Activated B cell treated with CpG ODN at 0.5 μM for 24 hours (primary cell): ENCODE data around the gene HIP1R. TPM values are rescaled to one million over a fixed set of nuclear protein-coding genes. Genes with fewer than 3 reads are reported as not detected.

ENCODE experiments used
- ATAC-seq: fragments of 200-7000 bp; cut with Tn5 transposase; one replicate; pipeline ENCODE4 v1.10.0; 2021; ENCODE audit warnings: low read depth, mild to moderate bottlenecking, moderate library complexity
- CTCF ChIA-PET: fragments of 350-600 bp; sonication (Branson Sonifier 250); formaldehyde crosslinking; loops from one replicate; lab custom pipeline; 2021; ENCODE audit warnings: antibody characterized with exemption; lab: Charles Lee
- POLR2A ChIA-PET: fragments of 350-600 bp; sonication (Branson Sonifier 250); formaldehyde crosslinking; loops from one replicate; lab custom pipeline; 2021; ENCODE audit warnings: antibody characterized with exemption; lab: Charles Lee
- DNase-seq: peaks from one replicate; pipeline ENCODE4 v3.0.0; 2022
- H3K27ac Mint-ChIP-seq: one replicate; pipeline ENCODE4 v1.8.0; 2020; ENCODE audit warnings: mixed read lengths
- H3K27me3 Mint-ChIP-seq: one replicate; pipeline ENCODE4 v1.8.0; 2021; ENCODE audit warnings: mixed read lengths
- H3K36me3 Mint-ChIP-seq: one replicate; pipeline ENCODE4 v1.8.0; 2021; ENCODE audit warnings: low read depth, mixed read lengths
- H3K4me1 Mint-ChIP-seq: one replicate; pipeline ENCODE4 v1.8.0; 2021; ENCODE audit warnings: mixed read lengths
- H3K4me3 Mint-ChIP-seq: one replicate; pipeline ENCODE4 v1.8.0; 2020; ENCODE audit warnings: mild to moderate bottlenecking, mixed read lengths
- H3K9me3 Mint-ChIP-seq: one replicate; pipeline ENCODE4 v1.8.0; 2020; ENCODE audit warnings: mixed read lengths
- CTCF ChIP-seq: fragments of 200-600 bp; IDR thresholded peaks from one replicate; pipeline ENCODE4 v1.8.0; 2022; ENCODE audit warnings: antibody characterized with exemption, mild to moderate bottlenecking
- intact Hi-C: fragments of 100-400 bp; cut with micrococcal nuclease; formaldehyde crosslinking; loops from one replicate; pipeline ENCODE4 v1.15.1; 2024
- total RNA-seq: library from RNA; stranded (reverse); gene quantifications from 2 replicates; pipeline ENCODE4 v1.2.3, GENCODE V29; 2022

HIP1R gene
- total RNA-seq, 1 donor from 2014 or later, result 154 TPM

GRCh38 chr12:122820838-122821271 lies 14.4 kb upstream of the HIP1R start:
- ChIA-PET POLR2A (interaction anchor here (0.5 to 3.2 kb wide), 6 partner anchors 12 to 51 kb away, joined by 3 to 7 read pairs (median 5); no protein-coding TSS in a partner anchor), CTCF (no interaction called here)
- no peak for TF ChIP-seq CTCF
- H3K27ac Mint-ChIP-seq, result peak overlapping the region; percentile 95
- H3K4me3 Mint-ChIP-seq, result peak overlapping the region; percentile 60
- H3K4me1 Mint-ChIP-seq, result peaks cover 57% of the 10 kb centered on the region
- ATAC-seq (peak; percentile 85), DNase-seq (peak; percentile 52)
- H3K36me3 Mint-ChIP-seq, result no peaks in the 10 kb centered on the region
- no peaks in the 10 kb centered on the region for H3K9me3 Mint-ChIP-seq
- intact Hi-C loops, result loop anchor here (1.0 to 5.0 kb wide), 4 partner anchors 8 to 319 kb away; partner anchors contain the start of gene ZCCHC8
- H3K27me3 Mint-ChIP-seq, result no peaks in the 10 kb centered on the region

GRCh38 chr12:122823429-122823828 lies 11.8 kb upstream of the HIP1R start:
- TF ChIP-seq CTCF, result no peak
- Mint-ChIP-seq H3K27me3 (no peaks in the 10 kb centered on the region), H3K4me3 (no peak overlapping the region), H3K4me1 (peaks cover 67% of the 10 kb centered on the region), H3K36me3 (no peaks in the 10 kb centered on the region), H3K27ac (no peak overlapping the region), H3K9me3 (no peaks in the 10 kb centered on the region)
- DNase-seq (no peak), ATAC-seq (no peak)
- intact Hi-C loops, result loop anchor here (5.0 kb wide), 2 partner anchors 46 to 321 kb away; partner anchors contain the start of gene ZCCHC8
- CTCF ChIA-PET, result interaction anchor here (1.1 kb wide), 1 partner anchor 30 kb away, joined by 3 read pairs; no protein-coding TSS in a partner anchor
- POLR2A ChIA-PET, result interaction anchor here (0.6 to 2.8 kb wide), 3 partner anchors 12 to 537 kb away, joined by 3 to 25 read pairs (median 3); partner anchors contain the start of gene HIP1R

- no peak overlapping the region for H3K27ac Mint-ChIP-seq
- peak overlapping the region; percentile 71 for H3K4me3 Mint-ChIP-seq
- H3K36me3 Mint-ChIP-seq, result no peaks in the 10 kb centered on the region
- ChIA-PET CTCF (interaction anchor here (0.8 to 2.9 kb wide), 2 partner anchors 12 to 32 kb away, joined by 3 to 18 read pairs; no protein-coding TSS in a partner anchor), POLR2A (interaction anchor here (0.5 to 2.9 kb wide), 9 partner anchors 8 to 52 kb away, joined by 3 to 16 read pairs (median 4); no protein-coding TSS in a partner anchor)
- peaks cover 47% of the 10 kb centered on the region for H3K4me1 Mint-ChIP-seq
- TF ChIP-seq CTCF, result no peak
- intact Hi-C loops, result loop anchor here (2.0 kb wide), 1 partner anchor 13 kb away; no protein-coding TSS in a partner anchor
- DNase-seq (no peak), ATAC-seq (no peak)
- no peaks in the 10 kb centered on the region for H3K27me3 Mint-ChIP-seq
- no peaks in the 10 kb centered on the region for H3K9me3 Mint-ChIP-seq
Measured at GRCh38 chr12:122825773-122826724, 9.2 kb upstream of the HIP1R start.

- Mint-ChIP-seq H3K27ac (no peak overlapping the region), H3K4me1 (peaks cover 35% of the 10 kb centered on the region), H3K9me3 (no peaks in the 10 kb centered on the region), H3K4me3 (no peak overlapping the region), H3K36me3 (no peaks in the 10 kb centered on the region), H3K27me3 (no peaks in the 10 kb centered on the region)
- POLR2A ChIA-PET, result interaction anchor here (1.0 to 2.9 kb wide), 4 partner anchors 9 to 53 kb away, joined by 4 to 16 read pairs (median 6); no protein-coding TSS in a partner anchor
- no peak for TF ChIP-seq CTCF
- peak; percentile 74 for ATAC-seq
- intact Hi-C loops, result loop anchor here (2.0 kb wide), 1 partner anchor 14 kb away; no protein-coding TSS in a partner anchor
- CTCF ChIA-PET, result interaction anchor here (1.2 to 2.9 kb wide), 2 partner anchors 9 to 34 kb away, joined by 3 to 18 read pairs; no protein-coding TSS in a partner anchor
- DNase-seq, result no peak
Measured at GRCh38 chr12:122827258-122827657, 8.0 kb upstream of the HIP1R start.
